IMR-90 (cell line): ENCODE data around the gene FES.
"Not testable (repeated sequence)": the region's sequence is repeated elsewhere in the genome, so short reads cannot be mapped to it uniquely, and the experiment has no call there.

Experiments
- MAFK ChIP-seq: IDR thresholded peaks from 2 replicates; pipeline ENCODE4 v1.6.1; 2012; ENCODE audit warnings: low read depth, low read length, improper control_type of control experiment
- POLR2A ChIP-seq: IDR thresholded peaks from 2 replicates; pipeline ENCODE4 v1.6.1; 2012; ENCODE audit warnings: mild to moderate bottlenecking, low read depth, low read length
- TF ChIP-seq, protein P1 (sequence below): conservative IDR thresholded peaks from 2 replicates; pipeline ENCODE4 v1.5.1; 2012; ENCODE audit warnings: mild to moderate bottlenecking, low read depth, low read length, improper control_type of control experiment

DNA sequence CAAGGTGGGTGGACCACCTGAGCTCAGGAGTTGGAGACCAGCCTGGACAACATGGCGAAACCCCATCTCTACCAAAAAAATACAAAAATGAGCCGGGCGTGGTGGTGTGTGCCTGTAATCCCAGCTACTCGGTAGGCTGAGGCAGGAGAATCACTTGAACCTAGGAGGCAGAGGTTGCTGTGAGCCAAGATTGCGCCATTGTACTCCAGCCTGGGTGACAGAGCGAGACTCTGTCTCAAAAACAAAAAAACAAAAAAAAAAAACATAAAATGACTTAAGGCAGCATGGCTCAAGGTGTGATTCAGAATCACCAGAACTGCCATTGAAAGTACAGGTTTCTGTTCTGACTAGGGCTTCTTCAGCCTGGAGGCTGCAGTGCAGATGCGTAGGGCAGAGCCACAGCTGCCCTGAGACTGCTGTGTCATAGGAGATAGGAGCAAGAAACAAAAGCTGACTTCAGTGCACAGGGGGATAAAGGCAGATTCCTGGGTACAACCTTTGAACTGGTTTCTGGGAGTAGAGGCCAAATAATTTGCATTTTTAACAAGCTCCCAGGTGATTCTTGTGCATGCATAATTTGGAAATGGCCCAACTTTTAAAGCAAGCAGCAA lies 38.5 kb downstream of the FES start:
- TF ChIP-seq, protein P1, sequence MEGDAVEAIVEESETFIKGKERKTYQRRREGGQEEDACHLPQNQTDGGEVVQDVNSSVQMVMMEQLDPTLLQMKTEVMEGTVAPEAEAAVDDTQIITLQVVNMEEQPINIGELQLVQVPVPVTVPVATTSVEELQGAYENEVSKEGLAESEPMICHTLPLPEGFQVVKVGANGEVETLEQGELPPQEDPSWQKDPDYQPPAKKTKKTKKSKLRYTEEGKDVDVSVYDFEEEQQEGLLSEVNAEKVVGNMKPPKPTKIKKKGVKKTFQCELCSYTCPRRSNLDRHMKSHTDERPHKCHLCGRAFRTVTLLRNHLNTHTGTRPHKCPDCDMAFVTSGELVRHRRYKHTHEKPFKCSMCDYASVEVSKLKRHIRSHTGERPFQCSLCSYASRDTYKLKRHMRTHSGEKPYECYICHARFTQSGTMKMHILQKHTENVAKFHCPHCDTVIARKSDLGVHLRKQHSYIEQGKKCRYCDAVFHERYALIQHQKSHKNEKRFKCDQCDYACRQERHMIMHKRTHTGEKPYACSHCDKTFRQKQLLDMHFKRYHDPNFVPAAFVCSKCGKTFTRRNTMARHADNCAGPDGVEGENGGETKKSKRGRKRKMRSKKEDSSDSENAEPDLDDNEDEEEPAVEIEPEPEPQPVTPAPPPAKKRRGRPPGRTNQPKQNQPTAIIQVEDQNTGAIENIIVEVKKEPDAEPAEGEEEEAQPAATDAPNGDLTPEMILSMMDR: not testable (repeated sequence)
- not testable (repeated sequence) for TF ChIP-seq POLR2A, MAFK
